ENCODE measurements around the gene PHACTR3.
"Not testable (repeated sequence)": the region's sequence is repeated elsewhere in the genome, so short reads cannot be mapped to it uniquely, and the experiment has no call there.

PHACTR3 gene

GRCh38 chr20:59835448-59836395, 231.4 kb downstream of the PHACTR3 start:
- no peak for DNase-seq

DNA sequence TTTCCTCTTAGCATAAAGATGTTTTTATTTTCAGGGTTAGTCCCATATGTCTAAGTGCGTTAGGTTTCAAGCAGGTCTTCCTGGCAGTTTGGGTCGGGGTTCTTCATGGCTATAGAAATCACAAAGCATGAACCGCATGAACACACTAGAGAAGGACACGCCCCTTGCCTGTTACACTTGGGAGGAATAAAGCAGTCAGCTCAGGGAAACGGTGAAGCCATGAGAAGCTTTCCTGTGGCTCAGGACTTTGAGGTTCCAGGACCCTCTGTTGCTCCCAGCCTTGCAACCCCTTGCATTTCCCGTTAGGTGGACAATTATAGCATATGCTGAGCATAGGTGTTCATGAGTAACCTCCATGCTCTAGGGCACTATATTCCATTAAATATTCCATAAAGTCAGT, 232.4 kb downstream of the PHACTR3 start:
- DNase-seq = no peak

- DNase-seq = no peak
Measured at GRCh38 chr20:59837623-59838394, 233.5 kb downstream of the PHACTR3 start.

DNA sequence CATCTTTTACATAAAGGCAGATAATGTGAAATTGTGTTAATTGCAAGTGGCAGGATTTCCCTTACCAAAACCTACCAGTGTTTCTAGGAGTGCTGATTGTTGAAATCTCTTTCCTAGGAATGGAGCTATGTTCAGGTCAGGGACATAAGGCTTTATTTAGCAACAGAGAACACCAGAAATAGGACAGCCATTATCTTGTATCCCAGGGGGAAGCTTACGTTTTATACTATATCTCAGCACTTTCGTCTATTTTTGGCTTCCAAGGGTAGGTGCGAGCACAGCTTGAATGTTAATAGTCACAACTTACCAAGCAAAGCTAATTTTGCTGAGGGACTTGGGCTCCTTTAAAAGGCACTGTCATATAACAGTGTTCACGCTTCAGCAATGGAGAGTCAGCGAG, 235.1 kb downstream of the PHACTR3 start:
- no peak for DNase-seq

DNA sequence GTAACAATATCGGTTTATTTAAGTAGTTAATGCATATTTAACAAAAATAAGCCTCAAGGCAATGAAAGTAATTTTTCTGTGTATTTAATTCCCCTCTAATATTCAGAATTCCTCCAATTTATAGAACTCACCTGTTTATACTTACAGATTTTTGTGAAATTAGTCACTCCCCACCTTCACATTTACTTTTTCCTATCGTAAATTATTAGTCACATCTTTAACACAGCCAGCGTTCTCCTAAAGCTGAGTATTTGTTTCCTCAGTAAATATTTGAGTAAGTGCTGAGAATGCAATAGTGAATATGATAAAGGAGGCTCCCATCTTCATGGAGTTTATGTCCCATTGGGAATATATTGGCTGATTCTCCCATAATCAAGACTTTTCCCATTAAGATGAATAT, 241.1 kb downstream of the PHACTR3 start:
- DNase-seq = no peak

DNA sequence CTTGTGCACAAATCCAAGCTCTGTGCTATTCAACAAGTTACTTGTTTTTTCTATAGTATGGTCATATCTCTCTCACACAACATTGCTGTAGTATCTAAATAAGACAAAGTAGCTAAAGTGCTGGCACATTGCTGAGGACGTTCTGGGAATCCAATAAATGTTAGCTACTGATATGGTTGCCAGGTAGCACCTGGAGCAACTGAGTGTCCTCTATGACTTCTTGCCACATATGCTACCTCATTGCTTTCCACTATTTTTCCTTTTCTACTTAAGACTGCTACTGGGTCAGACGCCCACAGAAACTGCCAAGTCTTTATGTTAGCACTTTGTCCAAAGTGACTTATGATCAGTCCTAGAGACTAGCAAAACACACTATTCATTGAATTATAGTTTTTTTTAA, 243.8 kb downstream of the PHACTR3 start:
- DNase-seq = no peak

DNA sequence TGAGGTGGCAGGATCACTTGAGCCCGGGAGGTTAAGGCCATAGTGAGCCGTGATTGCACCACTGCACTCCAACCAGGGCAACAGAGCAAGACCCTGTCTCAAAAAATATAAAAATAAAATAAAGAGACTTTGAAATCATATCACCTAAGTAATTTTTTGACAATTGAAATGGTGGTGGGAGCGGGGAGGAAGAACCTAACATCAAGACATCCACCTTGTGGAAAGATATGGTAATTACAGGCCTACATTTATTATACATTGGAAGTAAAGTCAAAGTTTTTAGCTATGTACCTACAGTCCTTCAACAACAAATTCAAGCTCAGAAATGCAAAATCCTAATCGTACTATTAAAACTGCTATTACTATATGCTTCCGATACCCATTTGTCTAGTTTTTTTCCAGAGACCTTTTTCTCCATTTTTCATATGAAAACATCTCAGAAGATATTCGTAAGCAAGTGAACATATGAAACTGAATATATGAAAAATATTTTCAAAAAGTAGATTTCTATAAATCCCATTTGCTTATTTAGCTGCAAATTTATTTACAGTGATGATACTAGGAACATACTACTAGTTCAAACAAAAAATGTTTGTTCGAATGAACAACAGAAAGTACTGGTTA, 245.8 kb downstream of the PHACTR3 start:
- no peak for DNase-seq

DNA sequence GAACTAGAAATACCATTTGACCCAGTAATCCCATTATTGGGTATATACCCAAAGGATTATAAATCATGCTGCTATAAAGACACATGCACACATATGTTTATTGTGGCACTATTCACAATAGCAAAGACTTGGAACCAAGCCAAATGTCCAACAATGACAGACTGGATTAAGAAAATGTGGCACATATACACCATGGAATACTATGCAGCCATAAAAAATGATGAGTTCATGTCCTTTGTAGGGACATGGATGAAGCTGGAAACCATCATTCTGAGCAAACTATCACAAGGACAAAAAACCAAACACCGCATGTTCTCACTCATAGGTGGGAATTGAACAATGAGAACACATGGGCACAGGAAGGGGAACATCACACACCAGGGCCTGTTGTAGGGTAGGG, 252.2 kb downstream of the PHACTR3 start:
- DNase-seq = not testable (repeated sequence)

- not testable (repeated sequence) for DNase-seq
Measured at GRCh38 chr20:59856941-59857340, 252.6 kb downstream of the PHACTR3 start.

DNA sequence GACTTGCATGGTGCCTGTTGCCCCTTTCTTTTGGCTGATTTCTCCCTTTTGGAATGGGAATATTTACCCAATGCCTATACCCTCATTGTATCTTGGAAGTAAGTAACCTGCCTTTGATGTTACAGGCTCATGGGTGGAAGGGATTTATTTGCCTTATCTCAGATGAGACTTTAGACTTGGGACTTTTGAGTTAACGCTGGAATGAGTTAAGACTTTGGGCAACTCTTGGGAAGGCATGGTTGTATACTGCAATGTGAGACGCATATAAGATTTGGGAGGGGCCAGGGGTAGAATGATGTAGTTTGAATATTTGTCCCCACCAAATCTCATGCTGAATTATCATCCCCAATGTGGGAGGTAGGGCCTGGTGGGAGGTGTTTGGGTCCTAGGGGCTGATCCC, 253.6 kb downstream of the PHACTR3 start:
- no peak for DNase-seq

DNA sequence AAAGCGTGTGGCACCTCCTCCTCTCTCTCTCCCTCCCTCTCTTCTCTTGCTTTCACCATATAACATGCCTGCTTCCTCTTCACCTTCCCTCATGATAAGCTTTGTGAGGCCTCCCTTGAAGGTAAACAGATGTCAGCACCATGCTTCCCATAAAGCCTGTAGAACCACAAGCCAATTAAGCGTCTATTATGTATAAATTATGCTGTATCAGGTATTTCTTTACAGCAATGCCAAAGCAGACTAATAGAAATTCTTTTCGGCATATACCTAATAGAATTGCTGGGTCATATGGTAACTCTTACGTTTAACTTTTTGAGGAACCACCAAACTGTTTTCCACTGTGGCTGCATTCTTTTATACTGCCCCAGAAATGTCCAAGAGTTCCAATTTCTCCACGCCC, 254.1 kb downstream of the PHACTR3 start:
- DNase-seq = no peak

DNA sequence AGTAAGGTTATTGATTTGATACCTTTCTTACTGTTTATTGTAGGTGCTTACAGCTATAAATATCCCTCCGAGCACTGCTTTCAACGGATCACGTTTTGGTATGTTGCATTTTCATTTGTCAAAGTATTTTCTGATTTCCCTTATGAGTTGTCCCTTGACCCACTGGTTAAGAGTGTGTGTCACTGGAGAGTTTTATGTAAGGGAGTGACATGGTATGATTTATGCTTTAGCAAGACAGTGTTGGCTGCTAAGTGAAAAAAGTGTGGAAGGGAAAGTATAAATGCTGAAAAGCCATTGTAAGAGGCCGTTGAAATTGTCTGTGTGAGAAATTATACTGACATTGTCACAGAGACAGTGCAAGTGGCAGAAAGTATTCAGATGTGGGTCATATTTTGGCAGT, 257.1 kb downstream of the PHACTR3 start:
- DNase-seq = no peak

DNA sequence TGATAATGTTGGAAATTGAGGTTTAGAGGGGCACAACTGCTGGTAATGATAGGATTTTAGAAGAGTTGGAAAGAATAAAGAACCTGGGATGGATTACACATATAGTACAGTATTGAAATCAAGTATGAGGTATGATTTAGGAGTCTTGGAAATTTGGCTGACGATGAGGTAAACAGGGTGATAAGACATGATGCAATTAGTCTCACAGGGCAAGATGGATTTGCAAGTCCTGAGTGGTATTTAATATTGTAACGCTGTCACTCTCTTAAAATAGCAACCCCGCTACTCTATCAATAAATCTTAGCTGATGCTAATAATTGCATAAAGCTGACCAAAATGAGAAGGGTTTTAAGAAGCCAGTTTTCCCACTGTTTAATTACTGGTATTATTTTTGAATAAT, 258.7 kb downstream of the PHACTR3 start:
- no peak for DNase-seq

GRCh38 chr20:59864726-59865125, 260.4 kb downstream of the PHACTR3 start:
- no peak for DNase-seq

GRCh38 chr20:59866338-59866737, 262.0 kb downstream of the PHACTR3 start:
- no peak for DNase-seq

- DNase-seq = no peak
Measured at GRCh38 chr20:59871096-59871495, 266.8 kb downstream of the PHACTR3 start.

DNA sequence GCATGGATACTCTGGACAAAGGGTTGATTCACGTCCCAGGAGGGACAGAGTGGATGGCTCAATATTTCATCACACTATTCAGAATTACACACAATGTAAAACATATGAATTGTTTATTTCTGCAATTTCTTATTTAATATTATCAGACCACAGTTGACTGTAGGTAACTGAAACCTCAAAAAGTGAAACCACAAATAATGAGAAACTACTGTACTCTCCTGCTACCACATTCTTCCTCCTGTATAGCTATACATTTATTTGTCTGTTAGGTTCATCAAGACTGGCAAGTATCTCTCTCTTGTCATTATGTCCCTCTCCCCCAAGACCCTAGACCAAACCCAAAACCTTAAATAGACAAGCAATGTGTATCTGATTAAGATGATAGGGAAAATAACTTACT, 269.1 kb downstream of the PHACTR3 start:
- DNase-seq = no peak

- DNase-seq = no peak
Measured at GRCh38 chr20:59880198-59880597, 275.9 kb downstream of the PHACTR3 start.

- no peak for DNase-seq
Measured at GRCh38 chr20:59884494-59884893, 280.2 kb downstream of the PHACTR3 start.

GRCh38 chr20:59888050-59888449, 283.7 kb downstream of the PHACTR3 start:
- no peak for DNase-seq

DNA sequence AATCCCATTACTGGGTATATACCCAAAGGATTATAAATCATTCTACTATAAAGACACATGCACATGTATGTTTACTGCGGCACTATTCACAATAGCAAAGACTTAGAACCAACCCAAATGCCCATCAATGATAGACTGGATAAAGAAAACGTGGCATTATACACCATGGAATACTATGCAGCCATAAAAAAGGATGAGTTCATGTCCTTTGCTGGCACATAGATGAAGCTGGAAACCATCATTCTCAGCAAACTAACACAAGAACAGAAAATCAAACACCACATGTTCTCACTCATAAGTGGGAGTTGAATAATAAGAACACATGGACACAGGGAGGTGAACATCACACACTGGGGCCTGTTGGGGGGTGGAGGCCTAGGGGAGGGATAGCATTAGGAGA, 285.7 kb downstream of the PHACTR3 start:
- not testable (repeated sequence) for DNase-seq

- DNase-seq = no peak
Measured at GRCh38 chr20:59891581-59891980, 287.2 kb downstream of the PHACTR3 start.

- no peak for DNase-seq
Measured at GRCh38 chr20:59895908-59896307, 291.6 kb downstream of the PHACTR3 start.
